ENCODE data around the gene CDK5. TPM values are rescaled to one million over a fixed set of nuclear protein-coding genes. Genes with fewer than 3 reads are reported as not detected.
A peak's percentile ranks its signal among the peaks of the same experiment; 100 is the strongest.

The CDK5 gene
- total RNA-seq, 1 donor from 2014 or later: 47.9 TPM

- Mint-ChIP-seq H3K36me3 (ENCODE audit: low read depth, unreplicated experiment) (peaks cover 7% of the 10 kb centered on the region), H3K4me1 (ENCODE audit: low read depth, unreplicated experiment) (peaks cover 20% of the 10 kb centered on the region), H3K27me3 (ENCODE audit: low read depth, unreplicated experiment) (no peaks in the 10 kb centered on the region), H3K9me3 (ENCODE audit: unreplicated experiment) (no peaks in the 10 kb centered on the region), H3K27ac (ENCODE audit: unreplicated experiment) (peak within 1 kb of the TSS; percentile 72), H3K4me3 (ENCODE audit: unreplicated experiment) (peak within 1 kb of the TSS; percentile 96)
- peak within 1 kb of the TSS; percentile 87 for H3K4me2 ChIP-seq (ENCODE audit: low read length)
- no peak for FAIRE-seq
- TF ChIP-seq CTCF (IDR thresholded peaks at IDR 0.05; ENCODE audit: insufficient read depth, low read depth, low read length) (no peak), EZH2 (IDR thresholded peaks at IDR 0.05; ENCODE audit: insufficient read depth, low read length) (no peak)
- peaks cover 4% of the 10 kb centered on the region for H3K36me3 ChIP-seq (ENCODE audit: insufficient read depth, low read length)
- peak within 1 kb of the TSS; percentile 61 for H2AFZ ChIP-seq (ENCODE audit: low read depth, low read length)
- H3K9me3 ChIP-seq (ENCODE audit: insufficient read depth, low read depth, low read length): no peaks in the 10 kb centered on the region
- peak within 1 kb of the TSS; percentile 89 for H3K27ac ChIP-seq (ENCODE audit: low read depth, low read length)
- H3K27me3 ChIP-seq (ENCODE audit: insufficient read depth, low read length): no peaks in the 10 kb centered on the region
- H3K4me1 ChIP-seq (ENCODE audit: insufficient read depth, low read length): peaks cover 37% of the 10 kb centered on the region
- peaks cover 43% of the 10 kb centered on the region for H4K20me1 ChIP-seq (ENCODE audit: insufficient read depth, low read length)
- peak; percentile 79 for DNase-seq (ENCODE audit: low read depth)
- peak within 1 kb of the TSS; percentile 85 for H3K4me3 ChIP-seq (ENCODE audit: insufficient read depth, low read depth, low read length)
- H3K79me2 ChIP-seq (ENCODE audit: insufficient read depth, low read length): peaks cover 44% of the 10 kb centered on the region
- peak within 1 kb of the TSS; percentile 95 for H3K9ac ChIP-seq (ENCODE audit: low read length)
These were observed 22.9 kb upstream of the CDK5 start, which contains the start of gene FASTK for GRCh38 chr7:151080522-151081169. TSS of gene FASTK (minus strand) at chr7:151080809. CDS start at chr7:151080766, 43 bp downstream.

GRCh38 chr7:151080067-151080521 is 22.4 kb upstream of the CDK5 start:
- H3K27ac Mint-ChIP-seq (ENCODE audit: unreplicated experiment): peak overlapping the region; percentile 72
- peaks cover 20% of the 10 kb centered on the region for H3K4me1 Mint-ChIP-seq (ENCODE audit: low read depth, unreplicated experiment)
- Histone ChIP-seq H3K4me1 (ENCODE audit: insufficient read depth, low read length) (peaks cover 34% of the 10 kb centered on the region), H3K79me2 (ENCODE audit: insufficient read depth, low read length) (peaks cover 44% of the 10 kb centered on the region), H3K4me3 (ENCODE audit: insufficient read depth, low read depth, low read length) (peak overlapping the region; percentile 85), H3K36me3 (ENCODE audit: insufficient read depth, low read length) (peaks cover 9% of the 10 kb centered on the region), H2AFZ (ENCODE audit: low read depth, low read length) (peak overlapping the region; percentile 61), H3K27me3 (ENCODE audit: insufficient read depth, low read length) (no peaks in the 10 kb centered on the region), H3K27ac (ENCODE audit: low read depth, low read length) (peak overlapping the region; percentile 89), H4K20me1 (ENCODE audit: insufficient read depth, low read length) (peaks cover 48% of the 10 kb centered on the region), H3K9ac (ENCODE audit: low read length) (peak overlapping the region; percentile 95), H3K9me3 (ENCODE audit: insufficient read depth, low read depth, low read length) (no peaks in the 10 kb centered on the region), H3K4me2 (ENCODE audit: low read length) (peak overlapping the region; percentile 87)
- H3K4me3 Mint-ChIP-seq (ENCODE audit: unreplicated experiment): peak overlapping the region; percentile 96
- H3K36me3 Mint-ChIP-seq (ENCODE audit: low read depth, unreplicated experiment): peaks cover 7% of the 10 kb centered on the region
- no peak for TF ChIP-seq EZH2 (IDR thresholded peaks at IDR 0.05; ENCODE audit: insufficient read depth, low read length)
- TF ChIP-seq CTCF (IDR thresholded peaks at IDR 0.05; ENCODE audit: insufficient read depth, low read depth, low read length): no peak
- DNase-seq (ENCODE audit: low read depth) (no peak), FAIRE-seq (no peak)
- H3K9me3 Mint-ChIP-seq (ENCODE audit: unreplicated experiment): no peaks in the 10 kb centered on the region
- no peaks in the 10 kb centered on the region for H3K27me3 Mint-ChIP-seq (ENCODE audit: low read depth, unreplicated experiment)
